PC-9 (cell line): Measurements from ENCODE around the gene STX18. TPM values are rescaled to one million over a fixed set of nuclear protein-coding genes. Genes with fewer than 3 reads are reported as not detected.

Experiments
- BruUV-seq: library from RNA; stranded (reverse); fragments of 400-500 nt; replicated peaks from 2 replicates; lab custom pipeline; 2021; lab: Mats Ljungman, UMichigan
- CTCF ChIA-PET: fragments of 300-600 bp; sonication (Branson Sonifier 250); formaldehyde crosslinking; loops from one replicate; lab custom pipeline; 2022; ENCODE audit warnings: antibody characterized with exemption; lab: Charles Lee
- POLR2A ChIA-PET: fragments of 300-600 bp; sonication (Branson Sonifier 250); formaldehyde crosslinking; loops from one replicate; lab custom pipeline; 2022; ENCODE audit warnings: antibody characterized with exemption; ENCODE audit not compliant: unreplicated experiment; lab: Charles Lee
- DNase-seq, 2 experiments: peaks; one replicate each; pipeline versions ENCODE4 v3.0.0 to v3.0.0-alpha.2; 2015 to 2022; ENCODE audit warnings: mixed read lengths in 1 of 2
- H2AFZ ChIP-seq: fragments of 200-600 bp; sonication (generic); 2 replicates; pipeline ENCODE4 v1.8.1; 2017; ENCODE audit warnings: antibody characterized with exemption
- H3F3A ChIP-seq: fragments of 200-600 bp; sonication (generic); 2 replicates; pipeline ENCODE4 v1.8.1; 2017; ENCODE audit warnings: antibody characterized with exemption, mild to moderate bottlenecking, low read depth; ENCODE audit not compliant: insufficient read depth
- H3K27ac ChIP-seq: fragments of 200-600 bp; sonication (generic); 2 replicates; pipeline ENCODE4 v1.6.1; 2016; ENCODE audit warnings: mixed run types
- H3K27me3 ChIP-seq: fragments of 200-600 bp; sonication (generic); 2 replicates; pipeline ENCODE4 v1.6.1; 2016; ENCODE audit warnings: low read depth, mixed run types; ENCODE audit not compliant: insufficient read depth
- H3K36me3 ChIP-seq: fragments of 200-600 bp; sonication (generic); 2 replicates; pipeline ENCODE4 v1.6.1; 2016; ENCODE audit warnings: low read depth, mixed run types
- H3K4me1 ChIP-seq: fragments of 200-600 bp; sonication (generic); replicated peaks from 2 replicates; pipeline ENCODE4 v1.6.1; 2016; ENCODE audit warnings: mixed run types; ENCODE audit not compliant: insufficient read depth
- H3K4me2 ChIP-seq: fragments of 200-600 bp; sonication (generic); 2 replicates; pipeline ENCODE4 v1.6.1; 2017; ENCODE audit warnings: mixed run types
- H3K4me3 ChIP-seq: fragments of 200-600 bp; sonication (generic); 2 replicates; pipeline ENCODE4 v1.6.1; 2016; ENCODE audit warnings: mixed run types
- H3K79me2 ChIP-seq: fragments of 200-600 bp; sonication (generic); 2 replicates; pipeline ENCODE4 v1.6.1; 2017; ENCODE audit warnings: low read depth, mixed run types
- H3K9me2 ChIP-seq: fragments of 200-600 bp; sonication (generic); 2 replicates; pipeline ENCODE4 v1.8.1; 2017; ENCODE audit warnings: mild to moderate bottlenecking; ENCODE audit not compliant: insufficient read depth
- H3K9me3 ChIP-seq: fragments of 200-600 bp; sonication (generic); 2 replicates; pipeline ENCODE4 v1.8.1; 2016; ENCODE audit warnings: low read depth; ENCODE audit not compliant: insufficient read depth
- H4K20me1 ChIP-seq: fragments of 200-600 bp; sonication (generic); 2 replicates; pipeline ENCODE4 v1.8.1; 2017; ENCODE audit not compliant: insufficient read depth
- EZH2 ChIP-seq: fragments of 200-600 bp; sonication (generic); IDR thresholded peaks from 2 replicates; pipeline ENCODE4 v1.8.0; 2017; ENCODE audit warnings: antibody characterized with exemption, low read depth
- intact Hi-C: fragments of 100-400 bp; cut with micrococcal nuclease; formaldehyde crosslinking; loops from one replicate; pipeline ENCODE4 v1.10.0; 2022; ENCODE audit not compliant: unreplicated experiment
- total RNA-seq: library from RNA; stranded (reverse); gene quantifications from 2 replicates; pipeline ENCODE4 v1.2.3, GENCODE V29; 2021
- TF ChIP-seq, protein P1 (sequence below): fragments of 200-600 bp; sonication (generic); conservative IDR thresholded peaks from 2 replicates; pipeline ENCODE4 v1.6.1; 2017; ENCODE audit warnings: mixed run types, antibody characterized with exemption, mild to moderate bottlenecking, moderate library complexity

STX18 gene
- total RNA-seq, 1 experiment from 2014 or later, result 30.5 TPM

DNA sequence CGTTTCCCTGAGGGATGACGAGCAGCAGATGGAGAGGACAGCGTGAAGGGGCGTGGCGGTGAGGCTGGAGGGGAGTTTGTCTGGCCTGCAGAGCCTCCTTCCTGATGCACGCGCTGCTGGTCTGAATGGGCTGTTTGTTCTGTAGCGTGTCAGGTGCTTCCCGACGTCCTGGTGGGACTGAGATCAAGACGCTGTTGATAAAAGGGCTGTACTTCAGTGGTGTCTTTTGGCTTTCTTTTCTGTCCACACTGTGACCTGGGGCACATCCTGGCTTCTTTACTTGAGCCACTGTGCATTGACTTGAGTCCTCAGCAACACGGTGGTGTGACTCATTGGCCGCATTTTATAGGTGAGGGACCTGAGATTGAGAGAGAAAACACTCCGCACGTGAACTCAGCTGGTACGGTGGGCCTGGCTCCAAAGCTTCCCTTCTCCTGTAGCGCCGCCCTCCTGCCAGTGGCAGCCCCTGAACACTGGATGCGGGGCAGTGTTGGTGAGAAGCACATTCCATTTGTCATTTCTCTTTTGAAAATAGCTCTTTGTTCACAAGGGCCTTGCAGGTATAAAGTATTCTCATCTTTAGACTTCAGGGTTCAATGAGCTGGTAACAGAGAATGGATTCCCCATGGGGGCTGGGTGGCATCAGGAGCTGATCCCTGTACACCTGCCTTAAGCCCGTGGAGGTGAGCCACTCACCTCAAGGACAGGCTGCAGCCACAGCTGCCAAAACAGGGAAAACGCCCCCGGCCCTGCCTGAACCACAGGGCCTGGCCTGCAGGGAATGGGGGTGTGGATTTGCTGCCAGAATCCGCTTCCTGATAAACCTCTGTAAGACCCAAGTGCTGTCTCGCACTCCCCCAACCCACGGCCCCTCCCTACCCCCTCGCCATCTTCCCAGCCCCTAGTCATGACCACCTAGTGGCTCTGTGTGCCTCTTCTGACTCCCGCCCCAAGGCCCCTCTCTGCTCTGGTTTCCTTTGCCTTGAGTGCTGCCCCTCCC lies 125.7 kb downstream of the STX18 start:
- Histone ChIP-seq H3F3A (no peaks in the 10 kb centered on the region), H3K27ac (no peak overlapping the region), H3K9me3 (no peaks in the 10 kb centered on the region), H3K4me1 (no peaks in the 10 kb centered on the region), H3K36me3 (no peaks in the 10 kb centered on the region), H3K4me2 (no peak overlapping the region), H3K4me3 (no peak overlapping the region), H3K79me2 (no peaks in the 10 kb centered on the region), H3K9me2 (no peaks in the 10 kb centered on the region), H4K20me1 (no peaks in the 10 kb centered on the region), H3K27me3 (no peaks in the 10 kb centered on the region), H2AFZ (no peak overlapping the region)
- TF ChIP-seq, protein P1, sequence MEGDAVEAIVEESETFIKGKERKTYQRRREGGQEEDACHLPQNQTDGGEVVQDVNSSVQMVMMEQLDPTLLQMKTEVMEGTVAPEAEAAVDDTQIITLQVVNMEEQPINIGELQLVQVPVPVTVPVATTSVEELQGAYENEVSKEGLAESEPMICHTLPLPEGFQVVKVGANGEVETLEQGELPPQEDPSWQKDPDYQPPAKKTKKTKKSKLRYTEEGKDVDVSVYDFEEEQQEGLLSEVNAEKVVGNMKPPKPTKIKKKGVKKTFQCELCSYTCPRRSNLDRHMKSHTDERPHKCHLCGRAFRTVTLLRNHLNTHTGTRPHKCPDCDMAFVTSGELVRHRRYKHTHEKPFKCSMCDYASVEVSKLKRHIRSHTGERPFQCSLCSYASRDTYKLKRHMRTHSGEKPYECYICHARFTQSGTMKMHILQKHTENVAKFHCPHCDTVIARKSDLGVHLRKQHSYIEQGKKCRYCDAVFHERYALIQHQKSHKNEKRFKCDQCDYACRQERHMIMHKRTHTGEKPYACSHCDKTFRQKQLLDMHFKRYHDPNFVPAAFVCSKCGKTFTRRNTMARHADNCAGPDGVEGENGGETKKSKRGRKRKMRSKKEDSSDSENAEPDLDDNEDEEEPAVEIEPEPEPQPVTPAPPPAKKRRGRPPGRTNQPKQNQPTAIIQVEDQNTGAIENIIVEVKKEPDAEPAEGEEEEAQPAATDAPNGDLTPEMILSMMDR, result no peak
- no peak for TF ChIP-seq EZH2
- DNase-seq, result no peak
- no TSS peak for BruUV-seq
- ChIA-PET POLR2A (no interaction called here), CTCF (interaction anchor here (0.5 to 0.7 kb wide), 2 partner anchors 152 to 164 kb away, joined by 3 to 6 read pairs; no protein-coding TSS in a partner anchor)
- intact Hi-C loops, result no loop called here

GRCh38 chr4:4415107-4415805 lies 126.6 kb downstream of the STX18 start:
- no peaks in the 10 kb centered on the region for H3K4me1 ChIP-seq
- POLR2A ChIA-PET, result no interaction called here
- no peaks in the 10 kb centered on the region for H3K27me3 ChIP-seq
- no peaks in the 10 kb centered on the region for H4K20me1 ChIP-seq
- no TSS peak for BruUV-seq
- H3K9me3 ChIP-seq, result no peaks in the 10 kb centered on the region
- no peak overlapping the region for H3K27ac ChIP-seq
- H3K4me2 ChIP-seq, result no peak overlapping the region
- no peak overlapping the region for H3K4me3 ChIP-seq
- no peaks in the 10 kb centered on the region for H3K36me3 ChIP-seq
- DNase-seq, result no peak
- CTCF ChIA-PET, result no interaction called here
- H3F3A ChIP-seq, result no peaks in the 10 kb centered on the region
- no peaks in the 10 kb centered on the region for H3K9me2 ChIP-seq
- H3K79me2 ChIP-seq, result no peaks in the 10 kb centered on the region
- no peak overlapping the region for H2AFZ ChIP-seq
- TF ChIP-seq EZH2, result no peak
- TF ChIP-seq, protein P1, result no peak
- intact Hi-C loops, result no loop called here

- CTCF ChIA-PET, result no interaction called here
- no TSS peak for BruUV-seq
These were observed 128.0 kb downstream of the STX18 start for GRCh38 chr4:4413806-4414205.

More at GRCh38 chr4:4413806-4414205, 128.0 kb downstream of the STX18 start:
- Histone ChIP-seq H3K79me2 (no peaks in the 10 kb centered on the region), H3F3A (no peaks in the 10 kb centered on the region), H3K4me3 (no peak overlapping the region), H4K20me1 (no peaks in the 10 kb centered on the region), H3K27me3 (no peaks in the 10 kb centered on the region; the same call in 1 of the 2 replicates), H2AFZ (no peak overlapping the region), H3K36me3 (no peaks in the 10 kb centered on the region), H3K27ac (no peak overlapping the region), H3K9me2 (no peaks in the 10 kb centered on the region), H3K4me1 (no peaks in the 10 kb centered on the region), H3K9me3 (no peaks in the 10 kb centered on the region), H3K4me2 (no peak overlapping the region)
- POLR2A ChIA-PET, result no interaction called here
- intact Hi-C loops, result no loop called here
- no peak for TF ChIP-seq EZH2
- TF ChIP-seq, protein P1, result no peak
- no peak for DNase-seq
